Keratinocyte (primary cell): Measurements from ENCODE around the gene GPR137B. TPM values are rescaled to one million over a fixed set of nuclear protein-coding genes. Genes with fewer than 3 reads are reported as not detected.

ENCODE experiments used
- DNase-seq: peaks from one replicate; pipeline ENCODE4 v3.0.0-alpha.2; 2011; ENCODE audit warnings: low read depth, missing footprints, low spot score
- FAIRE-seq: peaks from 2 replicates; lab custom pipeline; 2011; peaks lifted over from hg19 to GRCh38; lab: Jason Lieb, UNC
- H2AFZ ChIP-seq: 2 replicates; pipeline ENCODE4 v1.6.0; 2012; ENCODE audit warnings: low read length, control low read depth, inconsistent platforms; ENCODE audit not compliant: control insufficient read depth
- H3K27ac ChIP-seq: 2 replicates; pipeline ENCODE4 v1.5.1; 2011; ENCODE audit warnings: low read length; ENCODE audit not compliant: control insufficient read depth, insufficient read depth
- H3K27me3 ChIP-seq: 3 replicates; pipeline ENCODE4 v1.6.0; 2011; ENCODE audit warnings: low read length; ENCODE audit not compliant: control insufficient read depth, insufficient read depth; ENCODE audit errors: extremely low read depth
- H3K36me3 ChIP-seq, 2 experiments: 2 replicates in 1 of 2; 3 replicates in 1 of 2; pipeline ENCODE4 v1.5.1; 2011; ENCODE audit warnings: low read length in 2 of 2, mild to moderate bottlenecking in 1 of 2; ENCODE audit not compliant: control insufficient read depth in 2 of 2, insufficient read depth in 2 of 2; ENCODE audit errors: extremely low read depth in 1 of 2
- H3K4me1 ChIP-seq: 3 replicates; pipeline ENCODE4 v1.5.1; 2011; ENCODE audit warnings: low read length; ENCODE audit not compliant: control insufficient read depth, insufficient read depth; ENCODE audit errors: extremely low read depth
- H3K4me2 ChIP-seq: 3 replicates; pipeline ENCODE4 v1.6.0; 2011; ENCODE audit warnings: low read depth, low read length; ENCODE audit not compliant: control insufficient read depth, insufficient read depth; ENCODE audit errors: extremely low read depth
- H3K4me3 ChIP-seq, 3 experiments: fragments of 200-600 bp in 1 of 3; sonication (generic) in 1 of 3; 2 replicates in 2 of 3; 3 replicates in 1 of 3; pipeline ENCODE4 v1.5.1; 2011 to 2016; ENCODE audit warnings: low read length in 3 of 3, mild to moderate bottlenecking in 3 of 3, control low read depth in 2 of 3, inconsistent platforms in 1 of 3, low read depth in 1 of 3, mixed read lengths in 1 of 3, mixed run types in 1 of 3, moderate library complexity in 1 of 3; ENCODE audit not compliant: control insufficient read depth in 2 of 3, insufficient read depth in 2 of 3; ENCODE audit errors: extremely low read depth in 1 of 3
- H3K79me2 ChIP-seq: 2 replicates; pipeline ENCODE4 v1.6.0; 2012; ENCODE audit warnings: low read length; ENCODE audit not compliant: control insufficient read depth, insufficient read depth
- H3K9ac ChIP-seq: 3 replicates; pipeline ENCODE4 v1.6.0; 2011; ENCODE audit warnings: low read length; ENCODE audit not compliant: control insufficient read depth, insufficient read depth; ENCODE audit errors: extremely low read depth
- H3K9me1 ChIP-seq: 3 replicates; pipeline ENCODE4 v1.6.0; 2011; ENCODE audit warnings: low read length; ENCODE audit not compliant: control insufficient read depth, insufficient read depth; ENCODE audit errors: extremely low read depth
- H3K9me3 ChIP-seq: 2 replicates; pipeline ENCODE4 v1.5.1; 2012; ENCODE audit warnings: low read depth, low read length; ENCODE audit not compliant: control insufficient read depth
- H4K20me1 ChIP-seq: 3 replicates; pipeline ENCODE4 v1.6.0; 2011; ENCODE audit warnings: low read length; ENCODE audit not compliant: control insufficient read depth, insufficient read depth; ENCODE audit errors: extremely low read depth
- EZH2 ChIP-seq: IDR thresholded peaks from one replicate; pipeline ENCODE4 v1.6.1; 2012; ENCODE audit warnings: inconsistent platforms, mild to moderate bottlenecking, low read length, moderate library complexity
- dilution Hi-C: fragments of 300-500 bp; cut with MboI; formaldehyde crosslinking; loops from one replicate; pipeline ENCODE4 v1.7.0; 2020; ENCODE audit warnings: low sequenced_read_pairs; ENCODE audit not compliant: extremely low pct_ligation_motif_present
- polyA plus RNA-seq, 5 experiments: library from polyadenylated mRNA; depleted of rRNA in 3 of 5; stranded (reverse) in 3 of 5; stranded (forward) in 1 of 5; unstranded in 1 of 5; fragments of >200 nt; gene quantifications; 1 replicate in 1 of 5; 2 replicates in 3 of 5; 3 replicates in 1 of 5; pipeline versions ENCODE4 v1.2.1 to v1.2.3, GENCODE V29; 2011 to 2012; ENCODE audit warnings: missing spikeins in 2 of 5, low read depth in 1 of 5, low replicate concordance in 1 of 5
- TF ChIP-seq, protein P1 (sequence below), 3 experiments: IDR thresholded peaks in 1 of 3; conservative IDR thresholded peaks in 1 of 3; optimal IDR thresholded peaks in 1 of 3; 2 replicates in 2 of 3; 3 replicates in 1 of 3; pipeline versions ENCODE3 to v1.5.1; 2011; ENCODE audit warnings: low read length in 3 of 3, mild to moderate bottlenecking in 3 of 3, moderate library complexity in 2 of 3, control low read depth in 1 of 3, inconsistent platforms in 1 of 3; ENCODE audit not compliant: insufficient read depth in 2 of 3; ENCODE audit errors: extremely low read depth in 1 of 3

The GPR137B gene
- polyA plus RNA-seq, 1 donor (not counting 4 experiments of a cell fraction or from before 2014, with no cell fraction given) = 7.1 TPM

GRCh38 chr1:236098267-236098666, 44.1 kb upstream of the GPR137B start:
- no peak overlapping the region for H3K9ac ChIP-seq
- H3K9me1 ChIP-seq = no peaks in the 10 kb centered on the region
- dilution Hi-C loops = no loop called here
- H3K4me3 ChIP-seq = no peak overlapping the region
- no peak overlapping the region for H2AFZ ChIP-seq
- no peaks in the 10 kb centered on the region for H3K4me1 ChIP-seq
- H3K36me3 ChIP-seq = no peaks in the 10 kb centered on the region
- FAIRE-seq = no peak
- H3K9me3 ChIP-seq = peaks cover 6% of the 10 kb centered on the region
- peaks cover 6% of the 10 kb centered on the region for H3K27me3 ChIP-seq
- no peak for DNase-seq
- H4K20me1 ChIP-seq = peaks cover 4% of the 10 kb centered on the region
- TF ChIP-seq, protein P1, sequence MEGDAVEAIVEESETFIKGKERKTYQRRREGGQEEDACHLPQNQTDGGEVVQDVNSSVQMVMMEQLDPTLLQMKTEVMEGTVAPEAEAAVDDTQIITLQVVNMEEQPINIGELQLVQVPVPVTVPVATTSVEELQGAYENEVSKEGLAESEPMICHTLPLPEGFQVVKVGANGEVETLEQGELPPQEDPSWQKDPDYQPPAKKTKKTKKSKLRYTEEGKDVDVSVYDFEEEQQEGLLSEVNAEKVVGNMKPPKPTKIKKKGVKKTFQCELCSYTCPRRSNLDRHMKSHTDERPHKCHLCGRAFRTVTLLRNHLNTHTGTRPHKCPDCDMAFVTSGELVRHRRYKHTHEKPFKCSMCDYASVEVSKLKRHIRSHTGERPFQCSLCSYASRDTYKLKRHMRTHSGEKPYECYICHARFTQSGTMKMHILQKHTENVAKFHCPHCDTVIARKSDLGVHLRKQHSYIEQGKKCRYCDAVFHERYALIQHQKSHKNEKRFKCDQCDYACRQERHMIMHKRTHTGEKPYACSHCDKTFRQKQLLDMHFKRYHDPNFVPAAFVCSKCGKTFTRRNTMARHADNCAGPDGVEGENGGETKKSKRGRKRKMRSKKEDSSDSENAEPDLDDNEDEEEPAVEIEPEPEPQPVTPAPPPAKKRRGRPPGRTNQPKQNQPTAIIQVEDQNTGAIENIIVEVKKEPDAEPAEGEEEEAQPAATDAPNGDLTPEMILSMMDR (optimal IDR thresholded peaks at IDR 0.05 in 1 of 3, IDR thresholded peaks at IDR 0.05 in 1 of 3, conservative IDR thresholded peaks at IDR 0.05 in 1 of 3; ENCODE audit: extremely low read depth in 1 of 3, insufficient read depth in 2 of 3, low read length in 3 of 3) = no peak
- no peak for TF ChIP-seq EZH2
- H3K4me2 ChIP-seq = no peak overlapping the region
- H3K79me2 ChIP-seq = no peaks in the 10 kb centered on the region
- H3K27ac ChIP-seq = no peak overlapping the region

DNA sequence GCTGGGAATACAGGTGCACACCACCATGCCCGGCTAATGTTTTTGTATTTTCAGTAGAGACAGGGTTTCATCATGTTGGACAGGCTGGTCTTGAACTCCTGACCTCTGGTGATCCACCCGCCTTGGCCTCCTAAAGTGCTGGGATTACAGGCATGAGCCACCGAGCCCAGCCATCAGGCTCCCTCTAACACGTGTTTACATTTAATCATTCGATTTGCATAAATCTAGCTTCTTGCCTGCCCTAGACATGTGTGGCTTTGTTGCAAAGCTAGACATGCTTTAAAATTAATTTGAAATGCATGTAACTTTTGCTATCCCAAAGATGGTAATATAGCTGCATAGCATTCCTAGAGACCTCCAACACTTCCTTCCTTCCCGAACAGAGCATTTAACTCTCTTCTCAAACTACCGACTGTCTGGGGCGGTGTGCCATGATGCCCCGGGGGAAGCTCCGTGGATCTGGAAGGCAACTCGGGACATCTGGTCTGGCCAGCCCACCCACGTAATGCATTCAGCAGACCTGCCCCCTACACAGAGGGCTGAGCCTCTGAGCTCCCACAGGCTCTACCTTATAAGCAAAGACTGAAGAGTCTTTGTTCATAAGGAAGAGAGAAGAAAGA, 42.9 kb upstream of the GPR137B start:
- no peaks in the 10 kb centered on the region for H3K79me2 ChIP-seq
- H3K27ac ChIP-seq = no peak overlapping the region
- H3K9me1 ChIP-seq = no peaks in the 10 kb centered on the region
- H3K4me2 ChIP-seq = no peak overlapping the region
- no peaks in the 10 kb centered on the region for H3K4me1 ChIP-seq
- no peak overlapping the region for H2AFZ ChIP-seq
- H3K4me3 ChIP-seq = no peak overlapping the region
- peaks cover 6% of the 10 kb centered on the region for H3K9me3 ChIP-seq
- H3K27me3 ChIP-seq = peaks cover 6% of the 10 kb centered on the region
- no peaks in the 10 kb centered on the region for H3K36me3 ChIP-seq
- FAIRE-seq = no peak
- peaks cover 4% of the 10 kb centered on the region for H4K20me1 ChIP-seq
- DNase-seq = no peak
- no peak overlapping the region for H3K9ac ChIP-seq
- TF ChIP-seq EZH2 = no peak
- TF ChIP-seq, protein P1 (optimal IDR thresholded peaks at IDR 0.05 in 1 of 3, IDR thresholded peaks at IDR 0.05 in 1 of 3, conservative IDR thresholded peaks at IDR 0.05 in 1 of 3; ENCODE audit: extremely low read depth in 1 of 3, insufficient read depth in 2 of 3, low read length in 3 of 3) = no peak
- dilution Hi-C loops = no loop called here
